ENCODE results near the gene UBR1.

DNA sequence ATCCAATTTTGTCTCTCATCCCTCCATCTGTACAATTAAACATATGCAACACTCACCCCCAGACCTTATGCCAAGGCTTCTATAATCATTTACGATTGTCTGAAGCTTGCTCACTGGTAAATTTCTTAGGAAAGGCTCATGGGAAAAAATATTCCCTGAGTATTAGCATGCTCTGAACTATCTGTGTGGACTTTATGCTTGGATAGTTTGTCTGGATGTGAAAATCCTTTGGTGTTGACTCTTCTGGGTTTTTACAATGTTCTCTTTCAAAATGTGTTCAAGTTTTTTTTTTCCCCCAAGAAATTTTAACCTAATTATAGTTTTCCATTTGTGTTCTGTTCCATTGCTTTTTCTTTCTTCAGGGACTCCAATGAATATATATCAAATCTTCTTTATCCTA is 165.3 kb downstream of the UBR1 start:
- TF ChIP-seq, protein P1, sequence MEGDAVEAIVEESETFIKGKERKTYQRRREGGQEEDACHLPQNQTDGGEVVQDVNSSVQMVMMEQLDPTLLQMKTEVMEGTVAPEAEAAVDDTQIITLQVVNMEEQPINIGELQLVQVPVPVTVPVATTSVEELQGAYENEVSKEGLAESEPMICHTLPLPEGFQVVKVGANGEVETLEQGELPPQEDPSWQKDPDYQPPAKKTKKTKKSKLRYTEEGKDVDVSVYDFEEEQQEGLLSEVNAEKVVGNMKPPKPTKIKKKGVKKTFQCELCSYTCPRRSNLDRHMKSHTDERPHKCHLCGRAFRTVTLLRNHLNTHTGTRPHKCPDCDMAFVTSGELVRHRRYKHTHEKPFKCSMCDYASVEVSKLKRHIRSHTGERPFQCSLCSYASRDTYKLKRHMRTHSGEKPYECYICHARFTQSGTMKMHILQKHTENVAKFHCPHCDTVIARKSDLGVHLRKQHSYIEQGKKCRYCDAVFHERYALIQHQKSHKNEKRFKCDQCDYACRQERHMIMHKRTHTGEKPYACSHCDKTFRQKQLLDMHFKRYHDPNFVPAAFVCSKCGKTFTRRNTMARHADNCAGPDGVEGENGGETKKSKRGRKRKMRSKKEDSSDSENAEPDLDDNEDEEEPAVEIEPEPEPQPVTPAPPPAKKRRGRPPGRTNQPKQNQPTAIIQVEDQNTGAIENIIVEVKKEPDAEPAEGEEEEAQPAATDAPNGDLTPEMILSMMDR (IDR thresholded peaks at IDR 0.05) = no peak
- TF ChIP-seq, protein P2, sequence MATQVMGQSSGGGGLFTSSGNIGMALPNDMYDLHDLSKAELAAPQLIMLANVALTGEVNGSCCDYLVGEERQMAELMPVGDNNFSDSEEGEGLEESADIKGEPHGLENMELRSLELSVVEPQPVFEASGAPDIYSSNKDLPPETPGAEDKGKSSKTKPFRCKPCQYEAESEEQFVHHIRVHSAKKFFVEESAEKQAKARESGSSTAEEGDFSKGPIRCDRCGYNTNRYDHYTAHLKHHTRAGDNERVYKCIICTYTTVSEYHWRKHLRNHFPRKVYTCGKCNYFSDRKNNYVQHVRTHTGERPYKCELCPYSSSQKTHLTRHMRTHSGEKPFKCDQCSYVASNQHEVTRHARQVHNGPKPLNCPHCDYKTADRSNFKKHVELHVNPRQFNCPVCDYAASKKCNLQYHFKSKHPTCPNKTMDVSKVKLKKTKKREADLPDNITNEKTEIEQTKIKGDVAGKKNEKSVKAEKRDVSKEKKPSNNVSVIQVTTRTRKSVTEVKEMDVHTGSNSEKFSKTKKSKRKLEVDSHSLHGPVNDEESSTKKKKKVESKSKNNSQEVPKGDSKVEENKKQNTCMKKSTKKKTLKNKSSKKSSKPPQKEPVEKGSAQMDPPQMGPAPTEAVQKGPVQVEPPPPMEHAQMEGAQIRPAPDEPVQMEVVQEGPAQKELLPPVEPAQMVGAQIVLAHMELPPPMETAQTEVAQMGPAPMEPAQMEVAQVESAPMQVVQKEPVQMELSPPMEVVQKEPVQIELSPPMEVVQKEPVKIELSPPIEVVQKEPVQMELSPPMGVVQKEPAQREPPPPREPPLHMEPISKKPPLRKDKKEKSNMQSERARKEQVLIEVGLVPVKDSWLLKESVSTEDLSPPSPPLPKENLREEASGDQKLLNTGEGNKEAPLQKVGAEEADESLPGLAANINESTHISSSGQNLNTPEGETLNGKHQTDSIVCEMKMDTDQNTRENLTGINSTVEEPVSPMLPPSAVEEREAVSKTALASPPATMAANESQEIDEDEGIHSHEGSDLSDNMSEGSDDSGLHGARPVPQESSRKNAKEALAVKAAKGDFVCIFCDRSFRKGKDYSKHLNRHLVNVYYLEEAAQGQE (IDR thresholded peaks at IDR 0.05) = no peak
- TF ChIP-seq HDAC2 (IDR thresholded peaks at IDR 0.05) (no peak), POLR2A (IDR thresholded peaks at IDR 0.05; ENCODE audit: low read length) (no peak), SMC3 (IDR thresholded peaks at IDR 0.05) (no peak), EP300 (IDR thresholded peaks at IDR 0.05) (no peak), CEBPB (IDR thresholded peaks at IDR 0.05) (no peak), ZSCAN20 (CRISPR knock-in tag; IDR thresholded peaks at IDR 0.05) (no peak), KDM1A (IDR thresholded peaks at IDR 0.05; ENCODE audit: low read depth) (no peak)
- TF ChIP-seq, protein P3, sequence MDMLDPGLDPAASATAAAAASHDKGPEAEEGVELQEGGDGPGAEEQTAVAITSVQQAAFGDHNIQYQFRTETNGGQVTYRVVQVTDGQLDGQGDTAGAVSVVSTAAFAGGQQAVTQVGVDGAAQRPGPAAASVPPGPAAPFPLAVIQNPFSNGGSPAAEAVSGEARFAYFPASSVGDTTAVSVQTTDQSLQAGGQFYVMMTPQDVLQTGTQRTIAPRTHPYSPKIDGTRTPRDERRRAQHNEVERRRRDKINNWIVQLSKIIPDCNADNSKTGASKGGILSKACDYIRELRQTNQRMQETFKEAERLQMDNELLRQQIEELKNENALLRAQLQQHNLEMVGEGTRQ (IDR thresholded peaks at IDR 0.05) = no peak
- TF ChIP-seq, protein P4, sequence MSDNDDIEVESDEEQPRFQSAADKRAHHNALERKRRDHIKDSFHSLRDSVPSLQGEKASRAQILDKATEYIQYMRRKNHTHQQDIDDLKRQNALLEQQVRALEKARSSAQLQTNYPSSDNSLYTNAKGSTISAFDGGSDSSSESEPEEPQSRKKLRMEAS (IDR thresholded peaks at IDR 0.05) = no peak
